Measurements from ENCODE around the gene SHISA9.

SHISA9 gene

DNA sequence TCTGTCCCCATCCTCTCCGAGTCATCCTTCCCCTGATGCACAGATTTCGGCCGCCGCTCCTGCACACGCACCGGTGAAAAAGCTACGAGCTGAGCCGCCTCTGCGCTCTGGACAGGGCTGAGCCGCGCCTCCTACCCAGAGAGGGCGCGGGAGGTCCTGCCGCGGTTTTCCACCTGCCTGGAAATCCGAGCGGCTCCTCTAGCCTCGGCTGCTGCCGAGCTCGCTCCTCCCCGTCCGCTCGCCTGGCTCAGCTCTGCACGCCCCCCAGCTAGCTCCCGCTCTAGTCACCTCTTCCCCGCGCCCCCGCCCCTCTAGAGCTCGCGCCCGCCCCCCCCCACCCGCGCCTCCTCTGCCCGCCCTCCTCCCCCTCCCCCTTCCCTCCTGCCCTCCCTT lies 198 bp upstream of the SHISA9 start:
- Histone ChIP-seq H3K4me3 (ENCODE audit: low read depth, low read length) (peak overlapping the region; percentile 47), H3K23ac (ENCODE audit: low read length) (no peak overlapping the region), H3K9me3 (ENCODE audit: insufficient read depth, low read depth, low read length) (no peaks in the 10 kb centered on the region), H3K4ac (ENCODE audit: low read depth, low read length) (no peak overlapping the region), H2AK5ac (ENCODE audit: low read length) (no peak overlapping the region), H2BK120ac (ENCODE audit: insufficient read depth, low read length, poor library complexity) (no peak overlapping the region), H3K14ac (ENCODE audit: low read length) (no peak overlapping the region), H3K9ac (ENCODE audit: low read length) (no peak overlapping the region), H2BK5ac (ENCODE audit: low read depth, low read length, poor library complexity) (no peak overlapping the region), H3K27me3 (ENCODE audit: insufficient read depth, low read length) (peaks cover 2% of the 10 kb centered on the region), H3K4me1 (ENCODE audit: control insufficient read depth in 1 of 2, insufficient read depth in 2 of 2, low read length in 2 of 2) (peaks cover 29 to 40% of the 10 kb centered on the region in 2 experiments), H3K36me3 (ENCODE audit: control insufficient read depth in 1 of 2, insufficient read depth in 2 of 2, low read length in 2 of 2) (no peaks in the 10 kb centered on the region), H4K12ac (ENCODE audit: low read depth, low read length) (no peak overlapping the region), H3K79me1 (ENCODE audit: low read length) (peaks cover 7% of the 10 kb centered on the region), H2BK12ac (ENCODE audit: low read length) (no peak overlapping the region), H3K18ac (ENCODE audit: low read length) (no peak overlapping the region), H4K8ac (ENCODE audit: low read depth, low read length) (no peak overlapping the region), H2AFZ (ENCODE audit: insufficient read depth, low read length, poor library complexity) (no peak overlapping the region), H3K27ac (ENCODE audit: low read depth, low read length) (no peak overlapping the region), H3K79me2 (ENCODE audit: control insufficient read depth, insufficient read depth, low read length, poor library complexity) (peaks cover 7% of the 10 kb centered on the region), H4K91ac (ENCODE audit: low read depth, low read length) (no peak overlapping the region), H3K4me2 (ENCODE audit: low read length) (peak overlapping the region; percentile 81)
- DNase-seq = no peak
- no CpG with 5 or more reads among the region's 34 CpGs for WGBS (ENCODE audit: extremely low coverage, insufficient coverage, insufficient read length)

DNA sequence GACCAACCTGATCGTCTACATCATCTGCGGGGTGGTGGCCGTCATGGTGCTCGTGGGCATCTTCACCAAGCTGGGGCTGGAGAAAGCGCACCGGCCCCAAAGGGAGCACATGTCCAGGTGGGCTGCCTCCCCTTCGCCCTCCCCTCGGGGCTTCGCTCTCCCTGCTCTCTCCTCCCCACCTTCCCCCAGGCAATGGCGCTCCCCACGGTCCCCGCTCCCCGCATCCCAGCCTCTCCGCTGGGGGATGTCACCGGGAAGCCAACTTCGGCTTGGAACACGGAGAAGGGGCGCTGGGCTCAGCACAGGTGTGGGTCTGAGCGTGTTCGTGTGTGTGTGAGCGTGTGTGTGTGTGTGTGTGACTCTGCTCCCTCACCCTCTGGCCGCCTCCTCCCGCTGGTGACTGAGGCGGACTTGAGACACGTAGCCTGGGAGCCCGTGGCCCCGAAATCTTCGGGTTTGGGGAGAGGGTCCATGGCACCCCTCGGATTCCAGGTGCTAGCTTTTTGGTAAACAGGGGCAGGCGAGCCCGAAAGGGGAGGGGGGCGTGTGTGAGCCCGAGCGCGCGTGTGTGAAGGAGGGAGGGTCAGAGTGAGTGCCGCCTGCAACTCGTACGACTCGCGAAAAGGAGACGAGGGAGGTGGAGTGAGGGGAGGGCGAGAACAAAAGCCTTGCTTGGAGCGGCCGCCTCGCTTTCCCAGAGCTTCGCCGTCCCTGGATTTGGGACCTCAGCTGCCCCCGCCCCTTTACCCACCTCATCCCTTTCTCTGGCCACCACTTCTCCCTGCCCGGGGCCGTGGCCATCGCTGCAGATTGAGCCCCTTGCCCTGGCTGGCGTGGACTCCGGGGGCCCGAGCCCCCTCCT lies 1.3 kb downstream of the SHISA9 start:
- no peak overlapping the region for H4K91ac ChIP-seq (ENCODE audit: low read depth, low read length)
- H2BK12ac ChIP-seq (ENCODE audit: low read length) = no peak overlapping the region
- no peaks in the 10 kb centered on the region for H3K36me3 ChIP-seq (ENCODE audit: control insufficient read depth in 1 of 2, insufficient read depth in 2 of 2, low read length in 2 of 2)
- H3K23ac ChIP-seq (ENCODE audit: low read length) = no peak overlapping the region
- H3K9ac ChIP-seq (ENCODE audit: low read length) = peak overlapping the region; percentile 76
- peaks cover 2% of the 10 kb centered on the region for H3K27me3 ChIP-seq (ENCODE audit: insufficient read depth, low read length)
- no peaks in the 10 kb centered on the region for H3K9me3 ChIP-seq (ENCODE audit: insufficient read depth, low read depth, low read length)
- H4K12ac ChIP-seq (ENCODE audit: low read depth, low read length) = no peak overlapping the region
- H2AK5ac ChIP-seq (ENCODE audit: low read length) = no peak overlapping the region
- H2BK120ac ChIP-seq (ENCODE audit: insufficient read depth, low read length, poor library complexity) = no peak overlapping the region
- no CpG with 5 or more reads among the region's 55 CpGs for WGBS (ENCODE audit: extremely low coverage, insufficient coverage, insufficient read length)
- no peak overlapping the region for H4K8ac ChIP-seq (ENCODE audit: low read depth, low read length)
- no peak overlapping the region for H3K27ac ChIP-seq (ENCODE audit: low read depth, low read length)
- peak overlapping the region; percentile 3 for H3K4ac ChIP-seq (ENCODE audit: low read depth, low read length)
- H3K79me2 ChIP-seq (ENCODE audit: control insufficient read depth, insufficient read depth, low read length, poor library complexity) = peaks cover 7% of the 10 kb centered on the region
- H3K4me1 ChIP-seq (ENCODE audit: control insufficient read depth in 1 of 2, insufficient read depth in 2 of 2, low read length in 2 of 2) = peaks cover 29 to 40% of the 10 kb centered on the region in 2 experiments
- no peak overlapping the region for H2BK5ac ChIP-seq (ENCODE audit: low read depth, low read length, poor library complexity)
- H3K14ac ChIP-seq (ENCODE audit: low read length) = peak overlapping the region; percentile 4
- no peak for DNase-seq
- H2AFZ ChIP-seq (ENCODE audit: insufficient read depth, low read length, poor library complexity) = no peak overlapping the region
- H3K18ac ChIP-seq (ENCODE audit: low read length) = peak overlapping the region; percentile 20
- H3K4me3 ChIP-seq (ENCODE audit: low read depth, low read length) = peak overlapping the region; percentile 76
- peaks cover 7% of the 10 kb centered on the region for H3K79me1 ChIP-seq (ENCODE audit: low read length)
- peak overlapping the region; percentile 80 for H3K4me2 ChIP-seq (ENCODE audit: low read length)

DNA sequence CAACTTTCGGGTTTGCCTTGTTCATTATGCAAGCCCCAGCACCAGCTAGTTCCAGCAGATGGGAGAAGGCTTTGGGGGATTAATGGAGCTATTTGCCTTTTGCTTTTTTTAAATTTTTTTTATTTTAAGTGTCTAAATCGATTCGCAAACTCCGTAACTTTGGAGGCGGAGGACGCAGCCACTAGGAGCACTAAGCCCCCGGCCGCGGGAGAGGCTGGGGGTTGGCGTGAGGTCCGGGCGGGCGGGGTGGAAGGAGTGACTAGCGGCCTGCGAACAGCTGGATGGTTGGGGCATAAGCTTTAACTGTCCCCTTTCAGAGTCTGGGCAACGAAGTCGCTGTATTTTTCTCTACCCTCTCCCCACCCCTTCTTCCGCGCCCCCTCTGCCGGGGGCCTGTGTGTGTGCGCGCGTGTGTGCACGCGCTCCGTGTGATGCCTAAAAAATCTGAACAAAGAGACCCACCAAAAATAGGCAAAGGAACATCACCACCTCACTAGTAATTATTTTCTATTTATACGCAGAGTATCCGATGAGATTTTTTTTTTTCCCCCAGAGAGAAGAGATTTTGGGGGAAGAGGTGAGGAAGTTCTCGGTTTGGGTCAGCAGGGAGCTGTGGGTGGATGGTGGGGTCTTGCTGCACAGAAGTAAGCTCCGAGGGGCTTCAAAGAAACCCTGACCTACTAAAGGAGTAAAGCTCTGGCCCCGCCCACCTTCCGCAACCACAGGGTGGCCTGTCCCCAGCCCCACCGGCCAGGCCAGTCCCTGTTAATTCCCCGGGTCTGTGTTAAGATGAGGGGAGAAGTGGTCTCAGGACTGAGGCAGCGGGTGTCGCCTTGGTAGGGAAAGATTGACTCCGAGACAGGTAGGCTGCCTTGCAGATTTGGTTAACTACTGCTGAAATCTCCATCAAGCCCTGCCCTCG lies 2.3 kb downstream of the SHISA9 start:
- Histone ChIP-seq H3K9me3 (ENCODE audit: insufficient read depth, low read depth, low read length) (no peaks in the 10 kb centered on the region), H4K12ac (ENCODE audit: low read depth, low read length) (no peak overlapping the region)
- DNase-seq = no peak

DNA sequence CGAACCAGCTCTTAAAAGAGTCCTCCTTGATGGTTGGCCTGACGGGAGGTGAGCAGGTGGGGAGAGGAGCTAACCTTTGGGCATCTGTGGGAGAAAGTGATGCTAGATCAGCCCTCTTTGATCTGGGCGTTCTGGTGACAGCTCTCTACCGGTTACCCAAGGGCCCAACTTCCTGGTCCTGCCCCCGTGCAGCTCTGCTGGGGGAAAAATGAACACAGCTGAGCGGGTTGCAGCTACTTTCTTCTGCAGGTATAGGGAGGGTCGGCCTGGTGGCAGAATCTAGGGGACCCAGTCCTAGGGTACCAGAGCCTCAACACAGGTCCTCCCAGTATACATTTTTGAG lies 2.9 kb downstream of the SHISA9 start:
- Histone ChIP-seq H3K23ac (ENCODE audit: low read length) (no peak overlapping the region), H3K27ac (ENCODE audit: low read depth, low read length) (no peak overlapping the region), H3K36me3 (ENCODE audit: control insufficient read depth in 1 of 2, insufficient read depth in 2 of 2, low read length in 2 of 2) (no peaks in the 10 kb centered on the region), H3K9ac (ENCODE audit: low read length) (no peak overlapping the region), H2BK120ac (ENCODE audit: insufficient read depth, low read length, poor library complexity) (no peak overlapping the region), H3K14ac (ENCODE audit: low read length) (no peak overlapping the region), H3K79me2 (ENCODE audit: control insufficient read depth, insufficient read depth, low read length, poor library complexity) (peaks cover 7% of the 10 kb centered on the region), H4K91ac (ENCODE audit: low read depth, low read length) (no peak overlapping the region), H3K18ac (ENCODE audit: low read length) (no peak overlapping the region), H3K27me3 (ENCODE audit: insufficient read depth, low read length) (peaks cover 2% of the 10 kb centered on the region), H3K4me1 (ENCODE audit: control insufficient read depth in 1 of 2, insufficient read depth in 2 of 2, low read length in 2 of 2) (peaks cover 25 to 36% of the 10 kb centered on the region in 2 experiments), H4K12ac (ENCODE audit: low read depth, low read length) (no peak overlapping the region), H3K9me3 (ENCODE audit: insufficient read depth, low read depth, low read length) (no peaks in the 10 kb centered on the region), H2AFZ (ENCODE audit: insufficient read depth, low read length, poor library complexity) (no peak overlapping the region), H3K4me3 (ENCODE audit: low read depth, low read length) (no peak overlapping the region), H3K4me2 (ENCODE audit: low read length) (peak overlapping the region; percentile 80), H2BK12ac (ENCODE audit: low read length) (no peak overlapping the region), H4K8ac (ENCODE audit: low read depth, low read length) (no peak overlapping the region), H2BK5ac (ENCODE audit: low read depth, low read length, poor library complexity) (no peak overlapping the region), H3K4ac (ENCODE audit: low read depth, low read length) (no peak overlapping the region), H3K79me1 (ENCODE audit: low read length) (peaks cover 4% of the 10 kb centered on the region), H2AK5ac (ENCODE audit: low read length) (no peak overlapping the region)
- DNase-seq = no peak
- WGBS (ENCODE audit: extremely low coverage, insufficient coverage, insufficient read length) = no CpG with 5 or more reads among the region's 7 CpGs

More for the DNA sequence above, 2.3 kb downstream of the SHISA9 start:
- Histone ChIP-seq H2BK120ac (ENCODE audit: insufficient read depth, low read length, poor library complexity) (no peak overlapping the region), H2BK12ac (ENCODE audit: low read length) (no peak overlapping the region), H3K79me2 (ENCODE audit: control insufficient read depth, insufficient read depth, low read length, poor library complexity) (peaks cover 7% of the 10 kb centered on the region), H3K36me3 (ENCODE audit: control insufficient read depth in 1 of 2, insufficient read depth in 2 of 2, low read length in 2 of 2) (no peaks in the 10 kb centered on the region), H3K4me3 (ENCODE audit: low read depth, low read length) (peak overlapping the region; percentile 76), H3K23ac (ENCODE audit: low read length) (no peak overlapping the region), H3K4me1 (ENCODE audit: control insufficient read depth in 1 of 2, insufficient read depth in 2 of 2, low read length in 2 of 2) (peaks cover 29 to 40% of the 10 kb centered on the region in 2 experiments), H3K9ac (ENCODE audit: low read length) (peak overlapping the region; percentile 76), H2AK5ac (ENCODE audit: low read length) (no peak overlapping the region), H3K4me2 (ENCODE audit: low read length) (peak overlapping the region; percentile 80), H3K79me1 (ENCODE audit: low read length) (peaks cover 7% of the 10 kb centered on the region), H3K27ac (ENCODE audit: low read depth, low read length) (no peak overlapping the region), H4K91ac (ENCODE audit: low read depth, low read length) (no peak overlapping the region), H2AFZ (ENCODE audit: insufficient read depth, low read length, poor library complexity) (peak overlapping the region; percentile 27), H3K14ac (ENCODE audit: low read length) (no peak overlapping the region), H3K18ac (ENCODE audit: low read length) (peak overlapping the region; percentile 20), H2BK5ac (ENCODE audit: low read depth, low read length, poor library complexity) (no peak overlapping the region), H3K4ac (ENCODE audit: low read depth, low read length) (peak overlapping the region; percentile 30), H4K8ac (ENCODE audit: low read depth, low read length) (no peak overlapping the region), H3K27me3 (ENCODE audit: insufficient read depth, low read length) (peaks cover 2% of the 10 kb centered on the region)
- WGBS (ENCODE audit: extremely low coverage, insufficient coverage, insufficient read length) = no CpG with 5 or more reads among the region's 38 CpGs

Measured in trophoblast cell (in vitro differentiated cells and primary cell).